Type B pancreatic cell (in vitro differentiated cells): ENCODE measurements around the gene DNAAF9. TPM values are rescaled to one million over a fixed set of nuclear protein-coding genes. Genes with fewer than 3 reads are reported as not detected.

Experiments used
- DNase-seq: peaks from one replicate; pipeline ENCODE4 v3.0.0; 2021; ENCODE audit warnings: mixed read lengths; ENCODE audit not compliant: unreplicated experiment; ENCODE audit errors: extremely low spot score
- H3K27ac Mint-ChIP-seq: 2 replicates; pipeline ENCODE4 v1.8.0; 2021; ENCODE audit warnings: mild to moderate bottlenecking, mixed read lengths
- H3K27me3 Mint-ChIP-seq: 2 replicates; pipeline ENCODE4 v1.8.0; 2021; ENCODE audit warnings: mixed read lengths
- H3K36me3 Mint-ChIP-seq: 2 replicates; pipeline ENCODE4 v1.8.0; 2021; ENCODE audit warnings: mixed read lengths
- H3K4me1 Mint-ChIP-seq: one replicate; pipeline ENCODE4 v1.8.0; 2021; ENCODE audit warnings: mixed read lengths; ENCODE audit not compliant: unreplicated experiment
- H3K4me3 Mint-ChIP-seq: 2 replicates; pipeline ENCODE4 v1.8.0; 2021; ENCODE audit warnings: mild to moderate bottlenecking, mixed read lengths
- H3K9me3 Mint-ChIP-seq: 2 replicates; pipeline ENCODE4 v1.8.0; 2021; ENCODE audit warnings: mixed read lengths
- CTCF ChIP-seq: fragments of 200-600 bp; sonication (generic); conservative IDR thresholded peaks from 2 replicates; pipeline ENCODE4 v1.5.0; 2021; ENCODE audit warnings: antibody characterized with exemption, mild to moderate bottlenecking
- total RNA-seq: library from RNA; stranded (reverse); gene quantifications from 2 replicates; pipeline ENCODE4 v1.2.1, GENCODE V29; 2021; ENCODE audit warnings: low replicate concordance

Gene DNAAF9
- total RNA-seq, 1 donor from 2014 or later = 17.3 TPM

GRCh38 chr20:3380228-3381070, 27.0 kb downstream of the DNAAF9 start:
- Mint-ChIP-seq H3K4me1 (no peaks in the 10 kb centered on the region), H3K36me3 (peaks cover 20% of the 10 kb centered on the region), H3K27me3 (no peaks in the 10 kb centered on the region), H3K9me3 (no peaks in the 10 kb centered on the region), H3K27ac (no peak overlapping the region), H3K4me3 (no peak overlapping the region)
- no peak for DNase-seq
- TF ChIP-seq CTCF = no peak

- no peak for TF ChIP-seq CTCF
- H3K27ac Mint-ChIP-seq = no peak overlapping the region
- no peaks in the 10 kb centered on the region for H3K27me3 Mint-ChIP-seq
- no peak for DNase-seq
- H3K36me3 Mint-ChIP-seq = peaks cover 31% of the 10 kb centered on the region
- H3K4me3 Mint-ChIP-seq = no peak overlapping the region
- no peaks in the 10 kb centered on the region for H3K9me3 Mint-ChIP-seq
- no peaks in the 10 kb centered on the region for H3K4me1 Mint-ChIP-seq
Measured at GRCh38 chr20:3378138-3378537, 29.3 kb downstream of the DNAAF9 start.

GRCh38 chr20:3377644-3378043, 29.8 kb downstream of the DNAAF9 start:
- no peak overlapping the region for H3K4me3 Mint-ChIP-seq
- H3K27me3 Mint-ChIP-seq = no peaks in the 10 kb centered on the region
- TF ChIP-seq CTCF = no peak
- no peak for DNase-seq
- H3K27ac Mint-ChIP-seq = no peak overlapping the region
- peaks cover 32% of the 10 kb centered on the region for H3K36me3 Mint-ChIP-seq
- no peaks in the 10 kb centered on the region for H3K4me1 Mint-ChIP-seq
- no peaks in the 10 kb centered on the region for H3K9me3 Mint-ChIP-seq

GRCh38 chr20:3374296-3374695, 33.2 kb downstream of the DNAAF9 start:
- Mint-ChIP-seq H3K36me3 (peaks cover 49% of the 10 kb centered on the region), H3K27ac (no peak overlapping the region)

GRCh38 chr20:3371754-3372153, 35.7 kb downstream of the DNAAF9 start:
- Mint-ChIP-seq H3K36me3 (peaks cover 51% of the 10 kb centered on the region), H3K9me3 (no peaks in the 10 kb centered on the region), H3K27ac (no peak overlapping the region), H3K4me1 (no peaks in the 10 kb centered on the region), H3K27me3 (no peaks in the 10 kb centered on the region), H3K4me3 (no peak overlapping the region)
- no peak for DNase-seq
- TF ChIP-seq CTCF = no peak

More at GRCh38 chr20:3374296-3374695, 33.2 kb downstream of the DNAAF9 start:
- no peak for DNase-seq
- H3K9me3 Mint-ChIP-seq = no peaks in the 10 kb centered on the region
- no peaks in the 10 kb centered on the region for H3K4me1 Mint-ChIP-seq
- H3K27me3 Mint-ChIP-seq = no peaks in the 10 kb centered on the region
- H3K4me3 Mint-ChIP-seq = no peak overlapping the region
- no peak for TF ChIP-seq CTCF
